Measurements from ENCODE around the gene BORCS8. TPM values are rescaled to one million over a fixed set of nuclear protein-coding genes. Genes with fewer than 3 reads are reported as not detected.

The BORCS8 gene
- total and polyA plus RNA-seq, 2 of the 13 experiments (the other 11 are each of a cell fraction or from before 2014, with no cell fraction given): 9.6 to 13.3 TPM

- no peak for TF ChIP-seq PCBP1 (IDR thresholded peaks at IDR 0.05; ENCODE audit: borderline replicate concordance, low read depth, low read length)
- TF ChIP-seq MTERF4 (CRISPR knock-in tag; IDR thresholded peaks at IDR 0.05): 0 out of 2 replicates have a peak, but pooled peaks have one; percentile 2
- TF ChIP-seq ISX (CRISPR knock-in tag; conservative IDR thresholded peaks at IDR 0.05): 0 out of 2 replicates have a peak, but pooled peaks have one; percentile 27
- TF ChIP-seq SMYD3 (CRISPR knock-in tag; IDR thresholded peaks at IDR 0.05): 0 out of 2 replicates have a peak, but pooled peaks have one; percentile 26
- no peak for TF ChIP-seq DR1 (CRISPR knock-in tag; IDR thresholded peaks at IDR 0.05)
- TF ChIP-seq STAT6 (CRISPR knock-in tag; IDR thresholded peaks at IDR 0.05; ENCODE audit: borderline replicate concordance): no peak
- TF ChIP-seq TRAFD1 (CRISPR knock-in tag; IDR thresholded peaks at IDR 0.05; ENCODE audit: borderline replicate concordance): no peak
- TF ChIP-seq TP53 (CRISPR knock-in tag; conservative IDR thresholded peaks at IDR 0.05): 0 out of 2 replicates have a peak, but pooled peaks have one; percentile 27
- TF ChIP-seq ZFP37 (CRISPR knock-in tag; IDR thresholded peaks at IDR 0.05; ENCODE audit: borderline replicate concordance): no peak
- no peak for TF ChIP-seq RORA (CRISPR knock-in tag; IDR thresholded peaks at IDR 0.05)
Measured at GRCh38 chr19:19191768-19192077, 229 bp downstream of the BORCS8 start (continued).
